GM12864 (cell line): ENCODE data around the gene NTPCR.

ENCODE experiments used
- DNase-seq: peaks from one replicate; pipeline ENCODE4 v3.0.0-alpha.2; 2011; ENCODE audit warnings: low read depth
- H3K4me3 ChIP-seq: 2 replicates; pipeline ENCODE4 v1.5.1; 2011; ENCODE audit warnings: mild to moderate bottlenecking, low read depth, low read length, control low read depth
- TF ChIP-seq, protein P1 (sequence below): IDR thresholded peaks from 2 replicates; pipeline ENCODE4 v1.5.1; 2011; ENCODE audit warnings: low read depth, mild to moderate bottlenecking, moderate library complexity, low read length, control low read depth, inconsistent platforms; ENCODE audit errors: missing control alignments

NTPCR gene

DNA sequence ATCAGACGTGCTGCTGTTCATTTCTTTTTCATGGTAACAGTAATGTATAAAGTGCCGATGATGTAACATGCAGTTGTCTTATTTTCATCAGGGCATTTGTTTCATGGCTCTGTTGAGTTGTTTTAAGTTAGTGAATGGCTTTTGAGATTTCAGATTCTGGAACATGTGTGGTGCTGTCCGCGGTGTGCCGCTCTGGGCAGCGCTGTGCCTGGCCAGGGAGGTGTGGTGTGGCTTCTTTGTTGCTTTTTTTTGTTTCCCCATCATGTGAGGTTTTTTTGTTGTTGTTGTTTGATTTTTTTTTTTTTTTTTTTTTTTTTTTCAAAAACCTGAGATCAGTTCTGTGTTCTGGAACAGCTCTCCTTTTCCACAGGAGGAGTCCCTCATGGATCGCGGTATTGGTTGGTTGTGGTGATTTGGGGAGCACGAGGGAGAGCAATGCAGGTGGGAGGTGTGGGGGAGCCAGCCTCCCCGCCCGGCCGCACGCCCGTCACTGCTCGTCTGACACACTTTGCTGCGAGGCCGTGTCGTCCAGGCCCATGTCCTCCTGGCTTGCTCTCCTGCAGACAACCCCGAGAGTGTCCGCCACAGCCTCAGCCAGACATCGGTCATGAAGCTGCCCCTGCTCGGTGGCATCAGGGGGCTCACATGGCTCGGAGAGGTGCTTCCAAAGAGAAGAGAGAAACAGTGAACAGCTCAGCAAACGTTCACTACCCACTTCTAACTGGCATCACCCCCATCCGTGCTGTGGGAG, 33.6 kb downstream of the NTPCR start:
- TF ChIP-seq, protein P1, sequence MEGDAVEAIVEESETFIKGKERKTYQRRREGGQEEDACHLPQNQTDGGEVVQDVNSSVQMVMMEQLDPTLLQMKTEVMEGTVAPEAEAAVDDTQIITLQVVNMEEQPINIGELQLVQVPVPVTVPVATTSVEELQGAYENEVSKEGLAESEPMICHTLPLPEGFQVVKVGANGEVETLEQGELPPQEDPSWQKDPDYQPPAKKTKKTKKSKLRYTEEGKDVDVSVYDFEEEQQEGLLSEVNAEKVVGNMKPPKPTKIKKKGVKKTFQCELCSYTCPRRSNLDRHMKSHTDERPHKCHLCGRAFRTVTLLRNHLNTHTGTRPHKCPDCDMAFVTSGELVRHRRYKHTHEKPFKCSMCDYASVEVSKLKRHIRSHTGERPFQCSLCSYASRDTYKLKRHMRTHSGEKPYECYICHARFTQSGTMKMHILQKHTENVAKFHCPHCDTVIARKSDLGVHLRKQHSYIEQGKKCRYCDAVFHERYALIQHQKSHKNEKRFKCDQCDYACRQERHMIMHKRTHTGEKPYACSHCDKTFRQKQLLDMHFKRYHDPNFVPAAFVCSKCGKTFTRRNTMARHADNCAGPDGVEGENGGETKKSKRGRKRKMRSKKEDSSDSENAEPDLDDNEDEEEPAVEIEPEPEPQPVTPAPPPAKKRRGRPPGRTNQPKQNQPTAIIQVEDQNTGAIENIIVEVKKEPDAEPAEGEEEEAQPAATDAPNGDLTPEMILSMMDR: no peak
- no peak for DNase-seq
- no peak overlapping the region for H3K4me3 ChIP-seq

DNA sequence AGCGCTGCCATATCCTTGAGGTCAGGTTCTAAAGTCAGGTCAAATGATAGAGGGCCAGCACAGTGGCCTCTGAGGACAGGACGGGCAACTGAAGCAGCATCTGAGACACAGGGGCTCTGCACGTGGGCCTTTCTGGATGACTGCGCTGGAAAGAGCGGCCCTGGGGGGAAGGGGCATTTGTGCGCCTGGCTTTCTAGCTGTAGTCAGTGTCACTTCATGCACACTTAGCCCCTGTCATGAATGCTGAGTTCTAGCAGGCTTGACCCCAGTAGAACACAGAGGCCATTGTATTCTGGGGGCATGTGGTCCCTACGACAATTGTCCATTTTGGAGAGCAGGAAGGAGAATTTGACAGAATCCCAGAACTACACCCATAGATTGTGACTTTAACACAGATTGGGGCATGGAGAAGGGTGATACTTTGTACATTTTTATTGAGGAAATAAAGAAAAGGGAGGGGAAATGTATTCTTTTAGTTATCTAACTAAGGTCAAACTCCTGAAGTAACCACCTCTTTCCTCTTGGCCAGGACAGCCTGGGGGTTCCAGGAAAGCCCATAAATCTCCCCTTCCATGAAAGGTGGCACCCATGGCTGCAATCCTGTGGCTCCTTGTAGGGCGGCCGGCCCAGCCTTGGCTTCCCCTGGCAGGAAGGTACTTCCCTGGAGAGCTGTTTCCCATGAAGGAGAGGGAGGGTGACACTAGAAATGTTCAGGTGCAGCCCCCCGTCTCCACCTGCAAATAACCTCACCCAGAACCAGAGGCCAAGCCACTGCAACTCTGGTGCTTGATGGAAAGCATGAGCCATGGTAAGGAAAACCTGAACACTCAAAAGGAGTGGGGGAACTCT, 34.4 kb downstream of the NTPCR start:
- H3K4me3 ChIP-seq: no peak overlapping the region
- DNase-seq: no peak
- TF ChIP-seq, protein P1: no peak

DNA sequence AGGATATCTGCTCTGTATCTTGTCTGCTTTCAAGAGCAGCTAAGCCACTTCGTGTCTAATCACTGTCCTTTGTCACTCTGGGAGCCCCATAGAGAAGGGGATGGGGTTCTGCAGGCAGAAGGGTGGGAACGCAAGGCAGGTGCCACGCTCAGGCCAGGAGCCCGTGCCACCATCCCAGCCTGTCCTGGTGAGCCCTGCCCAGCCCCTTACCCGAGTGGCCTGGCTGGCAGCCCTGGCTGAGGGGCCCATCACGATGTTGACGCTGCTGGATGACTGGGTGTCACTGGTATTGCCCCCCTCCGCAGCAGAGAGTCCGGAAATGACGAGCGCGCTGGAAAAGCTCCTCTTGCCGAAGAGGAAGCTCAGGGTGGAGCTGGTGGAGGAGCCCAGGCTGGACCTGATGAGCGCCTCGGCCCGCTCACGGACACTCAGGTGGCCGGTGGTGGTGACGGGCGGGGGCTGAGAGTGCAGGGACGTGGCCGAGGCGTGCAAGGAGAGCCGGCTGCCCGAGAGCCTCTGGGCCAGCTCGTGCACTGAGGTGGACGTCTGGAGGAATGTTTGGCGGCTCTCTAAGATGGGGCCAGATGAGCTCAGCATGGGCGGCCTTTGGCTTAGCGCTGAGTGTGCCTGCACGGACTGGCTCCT, 35.6 kb downstream of the NTPCR start:
- TF ChIP-seq, protein P1: no peak
- DNase-seq: no peak
- no peak overlapping the region for H3K4me3 ChIP-seq

DNA sequence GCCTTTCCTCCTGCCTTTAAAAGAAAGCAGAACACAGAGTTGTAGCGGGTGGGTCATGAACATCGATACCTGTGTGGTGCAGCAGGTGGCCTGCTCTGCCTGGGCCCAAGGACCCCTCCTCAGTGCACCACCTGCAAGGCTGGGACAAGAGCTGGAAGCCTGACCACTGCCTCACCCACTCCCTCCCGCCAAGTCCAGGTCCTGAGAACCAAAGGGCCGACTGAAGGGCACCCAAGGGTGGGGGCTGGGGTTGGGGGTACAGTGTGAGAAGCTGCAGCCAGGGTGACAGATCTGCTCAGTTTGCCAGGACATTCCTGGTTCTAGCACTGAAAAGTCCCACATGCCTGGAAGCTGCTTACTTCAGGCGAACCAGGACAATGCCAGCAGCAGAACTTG, 36.1 kb downstream of the NTPCR start:
- TF ChIP-seq, protein P1: no peak
- DNase-seq: no peak
- no peak overlapping the region for H3K4me3 ChIP-seq

DNA sequence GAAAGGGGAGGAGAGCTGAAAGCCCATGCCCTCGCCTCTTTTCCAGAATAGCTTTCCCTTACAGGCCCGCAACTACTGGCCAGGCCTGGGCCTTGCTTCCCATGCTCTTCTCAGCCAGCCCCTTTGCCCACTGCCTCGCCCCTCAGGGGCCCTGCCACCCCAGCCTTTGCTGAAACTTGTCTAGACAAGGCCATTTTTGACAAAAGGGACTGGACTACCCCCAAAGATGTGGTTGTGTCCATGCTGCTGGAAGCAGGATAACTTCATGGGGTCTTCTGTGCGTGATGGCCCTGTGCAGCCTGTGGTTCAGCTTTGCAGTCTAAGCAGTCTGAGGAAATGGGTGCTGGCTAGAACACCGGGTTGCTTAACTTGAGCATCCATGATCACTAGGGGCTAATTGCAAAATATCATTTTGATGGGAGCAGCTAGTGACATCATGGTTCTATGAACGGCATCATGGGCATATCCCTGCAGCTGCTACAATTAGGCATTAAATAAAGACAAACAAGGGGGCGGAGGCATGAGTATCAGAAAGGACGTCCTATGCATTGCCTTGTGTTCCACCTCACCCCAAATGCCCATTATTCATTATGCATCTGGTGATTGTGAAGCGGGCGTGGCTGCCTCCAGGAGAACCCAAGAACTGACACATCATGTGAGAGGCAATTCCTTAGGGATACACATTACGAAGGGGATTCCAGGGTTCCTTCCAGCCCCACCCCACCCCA, 36.8 kb downstream of the NTPCR start:
- TF ChIP-seq, protein P1: no peak
- no peak for DNase-seq
- H3K4me3 ChIP-seq: no peak overlapping the region

DNA sequence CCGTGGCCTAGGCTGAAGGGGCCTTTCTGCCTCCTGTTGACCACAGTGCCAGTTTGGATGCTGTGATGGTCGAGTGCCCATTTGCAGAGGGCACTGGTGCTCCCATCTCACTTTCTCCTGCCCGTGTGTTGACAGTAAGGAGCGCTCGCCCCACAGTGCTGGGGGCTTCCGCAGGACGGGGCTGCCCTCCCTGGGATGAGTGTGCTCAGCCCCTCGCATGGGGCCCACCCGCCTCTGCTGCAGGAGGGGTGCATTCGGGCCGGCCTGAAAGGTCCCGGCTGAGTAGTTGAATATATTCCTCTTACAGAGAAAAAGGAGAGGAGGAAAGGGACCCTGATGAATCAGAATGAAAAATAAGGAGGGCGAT, 37.3 kb downstream of the NTPCR start:
- no peak for DNase-seq
- no peak overlapping the region for H3K4me3 ChIP-seq
- TF ChIP-seq, protein P1: no peak
